ENCODE measurements around the gene DECR2. TPM values are rescaled to one million over a fixed set of nuclear protein-coding genes. Genes with fewer than 3 reads are reported as not detected.

DECR2 gene
- total and polyA plus RNA-seq, 2 of the 13 experiments (the other 11 are each of a cell fraction or from before 2014, with no cell fraction given): 36.3 to 44.6 TPM

- TF ChIP-seq ZHX2 (IDR thresholded peaks at IDR 0.05; ENCODE audit: low read depth): no peak
- TF ChIP-seq ZHX2 (CRISPR knock-in tag; IDR thresholded peaks at IDR 0.05; ENCODE audit: borderline replicate concordance): no peak; the same call in 1 of the 2 replicates
- TF ChIP-seq MIER2 (CRISPR knock-in tag; IDR thresholded peaks at IDR 0.05): no peak
- TF ChIP-seq SALL1 (CRISPR knock-in tag; IDR thresholded peaks at IDR 0.05): peak; percentile 53
- TF ChIP-seq CEBPG (CRISPR knock-in tag; IDR thresholded peaks at IDR 0.05): no peak
- TF ChIP-seq HMGXB4 (CRISPR knock-in tag; IDR thresholded peaks at IDR 0.05; ENCODE audit: borderline replicate concordance in 1 of 2, low read depth in 1 of 2): no peak
- no peak for TF ChIP-seq ZFP90 (CRISPR knock-in tag; IDR thresholded peaks at IDR 0.05; ENCODE audit: borderline replicate concordance)
- TF ChIP-seq THAP9 (CRISPR knock-in tag; IDR thresholded peaks at IDR 0.05; ENCODE audit: borderline replicate concordance): no peak
- TF ChIP-seq HIVEP1 (CRISPR knock-in tag; IDR thresholded peaks at IDR 0.05): no peak
- no peak for TF ChIP-seq NONO (IDR thresholded peaks at IDR 0.05)
- TF ChIP-seq NONO (CRISPR knock-in tag; conservative IDR thresholded peaks at IDR 0.05): 0 out of 2 replicates have a peak, but pooled peaks have one; percentile 30
- TF ChIP-seq MXD4 (CRISPR knock-in tag; IDR thresholded peaks at IDR 0.05): no peak
- 0 out of 2 replicates have a peak, but pooled peaks have one; percentile 12 for TF ChIP-seq BHLHE40 (IDR thresholded peaks at IDR 0.05; ENCODE audit: low read length)
- TF ChIP-seq ZNF33A (CRISPR knock-in tag; IDR thresholded peaks at IDR 0.05; ENCODE audit: borderline replicate concordance): no peak
- no peak for TF ChIP-seq CHD2 (IDR thresholded peaks at IDR 0.05; ENCODE audit: low read depth, low read length)
- no peak for TF ChIP-seq HES4 (CRISPR knock-in tag; IDR thresholded peaks at IDR 0.05; ENCODE audit: borderline replicate concordance)
- no peak; the same call in 1 of the 2 replicates for TF ChIP-seq HOXA3 (CRISPR knock-in tag; IDR thresholded peaks at IDR 0.05)
- TF ChIP-seq ZMYM3 (CRISPR knock-in tag; IDR thresholded peaks at IDR 0.05): peak; percentile 86
- 0 out of 2 replicates have a peak, but pooled peaks have one; percentile 23 for TF ChIP-seq NCOA2 (CRISPR knock-in tag; IDR thresholded peaks at IDR 0.05)
Measured at GRCh38 chr16:396605-397004, 5.1 kb upstream of the DECR2 start (continued).

All from HepG2 (cell line).